Fibroblast of lung (primary cell): ENCODE results near the gene MAPK8IP1. TPM values are rescaled to one million over a fixed set of nuclear protein-coding genes. Genes with fewer than 3 reads are reported as not detected.
"Not testable (repeated sequence)": the region's sequence is repeated elsewhere in the genome, so short reads cannot be mapped to it uniquely, and the experiment has no call there.

Experiments used
- DNase-seq, 2 donors: peaks; one replicate each; pipeline versions ENCODE4 v3.0.0 to v3.0.0-alpha.2; 2010; ENCODE audit warnings: low read depth in 2 of 2
- H2AFZ ChIP-seq: 2 replicates; pipeline ENCODE4 v1.5.1; 2012; ENCODE audit warnings: low read length, control low read depth, inconsistent platforms
- H3K27ac ChIP-seq: 2 replicates; pipeline ENCODE4 v1.5.1; 2011; ENCODE audit warnings: low read length, control low read depth; ENCODE audit not compliant: insufficient read depth
- H3K27me3 ChIP-seq: 2 replicates; pipeline ENCODE4 v1.5.1; 2011; ENCODE audit warnings: mild to moderate bottlenecking, low read length; ENCODE audit not compliant: control insufficient read depth, insufficient read depth
- H3K36me3 ChIP-seq: 2 replicates; pipeline ENCODE4 v1.5.1; 2011; ENCODE audit warnings: low read length; ENCODE audit not compliant: control insufficient read depth, insufficient read depth
- H3K4me1 ChIP-seq: 2 replicates; pipeline ENCODE4 v1.5.1; 2011; ENCODE audit warnings: low read length; ENCODE audit not compliant: control insufficient read depth, insufficient read depth; ENCODE audit errors: extremely low read depth
- H3K4me2 ChIP-seq: 2 replicates; pipeline ENCODE4 v1.5.1; 2011; ENCODE audit warnings: low read length, control low read depth; ENCODE audit not compliant: insufficient read depth; ENCODE audit errors: extremely low read depth
- H3K4me3 ChIP-seq, 4 experiments: fragments of 200-600 bp in 1 of 4; sonication (generic) in 1 of 4; replicated peaks in 1 of 4; 2 replicates each; pipeline ENCODE4 v1.5.1; 2011 to 2016; ENCODE audit warnings: low read length in 4 of 4, low read depth in 3 of 4, mild to moderate bottlenecking in 3 of 4, control low read depth in 2 of 4, inconsistent platforms in 1 of 4, mixed read lengths in 1 of 4; ENCODE audit not compliant: insufficient read depth in 1 of 4; ENCODE audit errors: control extremely low read depth in 1 of 4
- H3K79me2 ChIP-seq: 2 replicates; pipeline ENCODE4 v1.5.1; 2012; ENCODE audit warnings: mild to moderate bottlenecking, low read length, inconsistent platforms; ENCODE audit not compliant: control insufficient read depth, insufficient read depth
- H3K9ac ChIP-seq: 2 replicates; pipeline ENCODE4 v1.5.1; 2011; ENCODE audit warnings: mild to moderate bottlenecking, low read length, control low read depth; ENCODE audit not compliant: insufficient read depth
- H3K9me3 ChIP-seq: 2 replicates; pipeline ENCODE4 v1.5.1; 2012; ENCODE audit warnings: low read depth, low read length; ENCODE audit not compliant: control insufficient read depth, insufficient read depth
- H4K20me1 ChIP-seq: 2 replicates; pipeline ENCODE4 v1.5.1; 2011; ENCODE audit warnings: low read length; ENCODE audit not compliant: control insufficient read depth, insufficient read depth; ENCODE audit errors: extremely low read depth
- EZH2 ChIP-seq: IDR thresholded peaks from 2 replicates; pipeline ENCODE4 v1.5.1; 2012; ENCODE audit warnings: low read length, control low read depth, mild to moderate bottlenecking; ENCODE audit errors: missing control alignments
- polyA minus RNA-seq: library from RNA; depleted of rRNA, polyadenylated mRNA; stranded (reverse); fragments of >200 nt; gene quantifications from 2 replicates; pipeline ENCODE4 v1.2.3, GENCODE V29; 2011; ENCODE audit warnings: low replicate concordance
- polyA plus RNA-seq, 2 donors: library from polyadenylated mRNA; depleted of rRNA in 1 of 2; stranded (reverse) in 1 of 2; unstranded in 1 of 2; fragments of >200 nt; gene quantifications; 2 replicates each; pipeline ENCODE4 v1.2.1, GENCODE V29; 2011 to 2012; ENCODE audit warnings: missing spikeins in 1 of 2
- total RNA-seq: library from RNA; depleted of rRNA; stranded (reverse); fragments of >200 nt; gene quantifications from 2 replicates; pipeline ENCODE4 v1.2.1, GENCODE V29; 2014
- TF ChIP-seq, protein P1 (sequence below), 2 donors: IDR thresholded peaks in 1 of 2; conservative IDR thresholded peaks in 1 of 2; 1 replicate in 1 of 2; 2 replicates in 1 of 2; pipeline ENCODE4 v1.5.1; 2011 to 2012; ENCODE audit warnings: low read length in 2 of 2, control low read depth in 1 of 2, inconsistent platforms in 1 of 2, low read depth in 1 of 2, mild to moderate bottlenecking in 1 of 2

The MAPK8IP1 gene
- total RNA-seq (6.6 and 7.4 TPM in 2 replicates), polyA plus RNA-seq (3.8 and 5.7 TPM in 2 replicates), polyA minus RNA-seq (13.4 and 17.1 TPM in 2 replicates)
- polyA plus RNA-seq (2012): 7.5 and 11.3 TPM in 2 replicates

DNA sequence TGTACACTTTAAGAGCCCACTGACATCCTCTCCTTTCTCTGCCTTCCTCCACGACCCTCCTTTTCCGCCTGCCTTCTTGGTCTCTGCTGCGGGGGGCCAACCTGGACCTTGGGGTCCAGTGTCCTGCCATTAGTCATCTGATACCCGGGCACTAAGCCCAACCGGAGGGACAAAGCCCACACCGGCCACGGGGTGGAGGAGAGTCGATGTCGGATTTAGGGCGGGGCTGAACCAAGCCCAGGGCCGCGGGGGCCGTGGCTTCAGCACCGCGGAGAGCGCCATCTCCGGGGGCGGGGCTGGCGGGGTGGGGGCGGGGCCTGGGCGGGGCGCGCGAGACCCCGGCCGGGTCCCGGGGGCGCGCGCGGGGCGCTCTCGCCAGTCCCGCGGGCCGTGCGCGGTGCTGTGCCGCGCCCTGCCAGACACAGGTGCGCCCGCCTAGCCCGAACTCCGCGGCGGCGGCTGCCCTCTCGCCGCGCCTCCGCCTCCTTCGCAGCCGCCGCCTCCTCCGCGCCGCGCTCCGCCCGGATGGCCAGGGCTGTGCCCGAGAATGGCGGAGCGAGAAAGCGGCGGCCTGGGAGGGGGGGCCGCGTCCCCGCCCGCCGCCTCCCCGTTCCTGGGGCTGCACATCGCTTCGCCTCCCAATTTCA, at the start of gene MAPK8IP1:
Gene MAPK8IP1 (plus strand): TSS at position 378 of the 647 bp plus-strand sequence. CDS start 170 bp downstream, at position 548.
- H3K27ac ChIP-seq: no peak within 1 kb of the TSS
- peaks cover 3% of the 10 kb centered on the region for H4K20me1 ChIP-seq
- no peaks in the 10 kb centered on the region for H3K9me3 ChIP-seq
- DNase-seq: peak in 1 of 2 donors; percentile 17
- H3K27me3 ChIP-seq: no peaks in the 10 kb centered on the region
- H3K4me1 ChIP-seq: no peaks in the 10 kb centered on the region
- TF ChIP-seq, protein P1, sequence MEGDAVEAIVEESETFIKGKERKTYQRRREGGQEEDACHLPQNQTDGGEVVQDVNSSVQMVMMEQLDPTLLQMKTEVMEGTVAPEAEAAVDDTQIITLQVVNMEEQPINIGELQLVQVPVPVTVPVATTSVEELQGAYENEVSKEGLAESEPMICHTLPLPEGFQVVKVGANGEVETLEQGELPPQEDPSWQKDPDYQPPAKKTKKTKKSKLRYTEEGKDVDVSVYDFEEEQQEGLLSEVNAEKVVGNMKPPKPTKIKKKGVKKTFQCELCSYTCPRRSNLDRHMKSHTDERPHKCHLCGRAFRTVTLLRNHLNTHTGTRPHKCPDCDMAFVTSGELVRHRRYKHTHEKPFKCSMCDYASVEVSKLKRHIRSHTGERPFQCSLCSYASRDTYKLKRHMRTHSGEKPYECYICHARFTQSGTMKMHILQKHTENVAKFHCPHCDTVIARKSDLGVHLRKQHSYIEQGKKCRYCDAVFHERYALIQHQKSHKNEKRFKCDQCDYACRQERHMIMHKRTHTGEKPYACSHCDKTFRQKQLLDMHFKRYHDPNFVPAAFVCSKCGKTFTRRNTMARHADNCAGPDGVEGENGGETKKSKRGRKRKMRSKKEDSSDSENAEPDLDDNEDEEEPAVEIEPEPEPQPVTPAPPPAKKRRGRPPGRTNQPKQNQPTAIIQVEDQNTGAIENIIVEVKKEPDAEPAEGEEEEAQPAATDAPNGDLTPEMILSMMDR (conservative IDR thresholded peaks at IDR 0.05 in 1 of 2, IDR thresholded peaks at IDR 0.05 in 1 of 2; ENCODE audit: low read depth in 1 of 2, low read length in 2 of 2): no peak
- no peak for TF ChIP-seq EZH2
- H3K79me2 ChIP-seq: no peaks in the 10 kb centered on the region
- H3K4me2 ChIP-seq: peak within 1 kb of the TSS; percentile 54
- H3K4me3 ChIP-seq: peak within 1 kb of the TSS in 2 of 4 experiments; percentile 17 to 45
- no peak within 1 kb of the TSS for H2AFZ ChIP-seq
- H3K9ac ChIP-seq: no peak within 1 kb of the TSS
- H3K36me3 ChIP-seq: peaks cover 2% of the 10 kb centered on the region

- TF ChIP-seq, protein P1 (conservative IDR thresholded peaks at IDR 0.05 in 1 of 2, IDR thresholded peaks at IDR 0.05 in 1 of 2; ENCODE audit: low read depth in 1 of 2, low read length in 2 of 2): no peak
- TF ChIP-seq EZH2: no peak
Measured at GRCh38 chr11:45839204-45839603, 46.2 kb upstream of the MAPK8IP1 start.

GRCh38 chr11:45840251-45840650, 45.2 kb upstream of the MAPK8IP1 start:
- H4K20me1 ChIP-seq, H3K4me3 ChIP-seq, H3K4me1 ChIP-seq, H3K4me2 ChIP-seq, H3K27ac ChIP-seq, H3K27me3 ChIP-seq, H3K36me3 ChIP-seq, H3K9ac ChIP-seq, H2AFZ ChIP-seq, H3K79me2 ChIP-seq, DNase-seq, H3K9me3 ChIP-seq: not testable (repeated sequence)

More at GRCh38 chr11:45839204-45839603, 46.2 kb upstream of the MAPK8IP1 start:
- H3K79me2 ChIP-seq: no peaks in the 10 kb centered on the region
- no peaks in the 10 kb centered on the region for H4K20me1 ChIP-seq
- H3K4me2 ChIP-seq: no peak overlapping the region
- H3K27ac ChIP-seq: no peak overlapping the region
- H3K27me3 ChIP-seq: peaks cover 8% of the 10 kb centered on the region
- H3K9me3 ChIP-seq: no peaks in the 10 kb centered on the region
- no peak overlapping the region for H2AFZ ChIP-seq
- no peaks in the 10 kb centered on the region for H3K36me3 ChIP-seq
- no peak overlapping the region for H3K9ac ChIP-seq
- H3K4me1 ChIP-seq: peaks cover 2% of the 10 kb centered on the region
- no peak for DNase-seq
- H3K4me3 ChIP-seq: no peak overlapping the region
